ENCODE data around the gene A1BG. TPM values are rescaled to one million over a fixed set of nuclear protein-coding genes. Genes with fewer than 3 reads are reported as not detected.

Gene A1BG
- total and polyA plus RNA-seq, 2 of the 8 experiments (the other 6 are each of a cell fraction or from before 2014, with no cell fraction given) = 20.8 to 69.6 TPM

DNA sequence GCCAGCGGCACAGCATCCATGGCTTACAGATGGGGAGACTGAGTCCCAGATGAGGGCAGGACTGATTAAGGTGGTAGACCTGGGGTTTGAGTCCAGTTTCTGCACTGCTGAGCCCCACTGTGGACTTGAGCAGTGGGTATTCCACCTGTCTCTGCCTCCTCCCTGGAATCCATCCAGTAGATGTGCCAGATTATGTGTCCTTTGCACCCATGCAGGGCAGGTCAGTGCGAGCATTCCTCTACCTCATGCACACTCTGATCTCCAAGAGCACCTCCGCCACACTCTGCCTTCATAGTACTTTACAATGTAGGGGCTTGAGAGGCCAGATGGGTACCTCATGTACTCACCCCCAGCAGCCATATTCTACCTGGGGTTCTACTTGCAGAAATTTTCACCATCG is 16.5 kb downstream of the A1BG start:
- Histone ChIP-seq H4K91ac (replicated peaks; ENCODE audit: insufficient read length, low read length) (no peak overlapping the region), H3K9ac (replicated peaks in 1 of 4; ENCODE audit: extremely low read depth in 1 of 4, low read depth in 3 of 4, low read length in 3 of 4) (no peak overlapping the region), H2BK20ac (ENCODE audit: low read length) (no peak overlapping the region), H2BK120ac (replicated peaks; ENCODE audit: low read depth, low read length) (no peak overlapping the region), H3K4me2 (ENCODE audit: insufficient read depth in 1 of 2, low read depth in 2 of 2, low read length in 2 of 2) (no peak overlapping the region), H3K14ac (ENCODE audit: insufficient read length) (no peak overlapping the region), H2AK5ac (ENCODE audit: low read depth, low read length) (no peak overlapping the region), H3K79me1 (ENCODE audit: low read depth, low read length) (no peaks in the 10 kb centered on the region), H3K79me2 (ENCODE audit: control insufficient read depth in 1 of 2, insufficient read depth in 2 of 2, low read length in 2 of 2) (no peaks in the 10 kb centered on the region), H2BK12ac (ENCODE audit: low read depth, low read length) (no peak overlapping the region), H3K23me2 (ENCODE audit: low read depth, low read length) (no peaks in the 10 kb centered on the region), H2BK15ac (ENCODE audit: low read length) (no peak overlapping the region), H3K4ac (replicated peaks; ENCODE audit: insufficient read length, low read depth, low read length) (no peak overlapping the region), H3K27ac (ENCODE audit: low read depth, low read length) (no peak overlapping the region), H4K5ac (ENCODE audit: insufficient read length, low read depth, low read length) (no peak overlapping the region), H3K18ac (ENCODE audit: extremely low read depth, low read length) (no peak overlapping the region), H4K8ac (ENCODE audit: extremely low read depth, insufficient read depth, low read length) (no peak overlapping the region), H3K27me3 (replicated peaks in 1 of 4; ENCODE audit: control insufficient read depth in 3 of 4, extremely low read depth in 1 of 4, insufficient read depth in 3 of 4, low read length in 3 of 4) (no peaks in the 10 kb centered on the region), H2BK5ac (ENCODE audit: low read depth, low read length) (no peak overlapping the region), H3K4me3 (ENCODE audit: extremely low read depth in 1 of 4, insufficient read depth in 2 of 4, low read depth in 3 of 4, low read length in 4 of 4) (no peak overlapping the region), H3K4me1 (replicated peaks in 1 of 4; ENCODE audit: control insufficient read depth in 3 of 4, insufficient read depth in 4 of 4, low read length in 3 of 4) (no peaks in the 10 kb centered on the region), H4K20me1 (replicated peaks in 1 of 2; ENCODE audit: control insufficient read depth in 1 of 2, insufficient read depth in 2 of 2, low read length in 2 of 2) (peaks cover 3 to 8% of the 10 kb centered on the region in 2 experiments), H3K9me3 (ENCODE audit: insufficient read depth in 2 of 2, low read depth in 1 of 2, low read length in 1 of 2) (peaks cover 5 to 6% of the 10 kb centered on the region in 2 experiments; a peak in 2 of 4 replicates), H3K56ac (replicated peaks; ENCODE audit: insufficient read length, low read depth, low read length) (no peak overlapping the region), H2AFZ (ENCODE audit: low read length) (no peak overlapping the region), H3K23ac (ENCODE audit: insufficient read length) (no peak overlapping the region), H3K36me3 (ENCODE audit: control insufficient read depth in 2 of 4, insufficient read depth in 4 of 4, low read length in 3 of 4) (peaks cover 0 to 9% (median 3%) of the 10 kb centered on the region in 4 experiments; a peak in 3 of 8 replicates)
- FAIRE-seq (no peak), DNase-seq (ENCODE audit: low read depth in 1 of 2, low spot score in 2 of 2) (no peak)
- ChIA-PET CTCF (ENCODE audit: partially characterized antibody) (interaction anchor here (0.8 kb wide), 1 partner anchor 29 kb away, joined by 3 read pairs; no protein-coding TSS in a partner anchor), POLR2A (ENCODE audit: partially characterized antibody) (interaction anchor here (0.8 kb wide), 1 partner anchor 183 kb away, joined by 4 read pairs; the partner anchor contains the start of gene ZBTB45)
- WGBS, 2 experiments (ENCODE audit: extremely low coverage in 1 of 2, insufficient coverage in 1 of 2, insufficient read length in 1 of 2, insufficient replicate concordance in 2 of 2, low coverage in 1 of 2, low lambda C conversion rate in 2 of 2, missing lambda C conversion rate in 1 of 2) = 86% methylated on average over 4 of the region's 4 CpGs; no CpG with 5 or more reads in 1 of the 2 experiments
- TF ChIP-seq, protein P1, sequence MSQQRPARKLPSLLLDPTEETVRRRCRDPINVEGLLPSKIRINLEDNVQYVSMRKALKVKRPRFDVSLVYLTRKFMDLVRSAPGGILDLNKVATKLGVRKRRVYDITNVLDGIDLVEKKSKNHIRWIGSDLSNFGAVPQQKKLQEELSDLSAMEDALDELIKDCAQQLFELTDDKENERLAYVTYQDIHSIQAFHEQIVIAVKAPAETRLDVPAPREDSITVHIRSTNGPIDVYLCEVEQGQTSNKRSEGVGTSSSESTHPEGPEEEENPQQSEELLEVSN (IDR thresholded peaks at IDR 0.05) = no peak
- TF ChIP-seq KDM5A (IDR thresholded peaks at IDR 0.05; ENCODE audit: low read length) = no peak
- TF ChIP-seq SAP30 (IDR thresholded peaks at IDR 0.05; ENCODE audit: insufficient read depth, insufficient replicate concordance, low read length) = no peak
- TF ChIP-seq TEAD4 (IDR thresholded peaks at IDR 0.05; ENCODE audit: low read depth, low read length) = no peak
